ELF-1 (cell line): ENCODE data around the gene COL8A2.

Source experiments
- DNase-seq: peaks from one replicate; pipeline ENCODE4 v3.0.0-alpha.2; 2016; ENCODE audit warnings: low read depth, low spot score

The COL8A2 gene

DNA sequence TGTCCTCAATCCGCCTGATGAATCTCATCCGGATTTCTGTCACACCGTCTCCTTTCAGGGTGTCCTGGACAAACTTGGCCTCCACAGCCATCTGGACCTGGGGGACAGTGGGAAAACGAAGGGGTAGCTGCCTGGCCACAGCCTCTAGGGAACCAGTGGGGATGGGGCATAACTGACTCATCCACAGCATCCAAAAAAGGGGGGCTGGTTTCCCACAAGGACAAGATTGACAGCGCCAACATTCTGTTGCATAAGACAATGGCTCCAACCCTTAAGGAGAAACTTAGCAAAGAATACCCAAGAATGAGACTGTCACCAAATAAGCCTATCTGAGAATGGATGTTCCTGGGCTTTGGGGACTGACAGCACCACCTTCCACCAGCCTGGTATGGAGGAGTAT lies 12.2 kb upstream of the COL8A2 start:
- no peak for DNase-seq

DNA sequence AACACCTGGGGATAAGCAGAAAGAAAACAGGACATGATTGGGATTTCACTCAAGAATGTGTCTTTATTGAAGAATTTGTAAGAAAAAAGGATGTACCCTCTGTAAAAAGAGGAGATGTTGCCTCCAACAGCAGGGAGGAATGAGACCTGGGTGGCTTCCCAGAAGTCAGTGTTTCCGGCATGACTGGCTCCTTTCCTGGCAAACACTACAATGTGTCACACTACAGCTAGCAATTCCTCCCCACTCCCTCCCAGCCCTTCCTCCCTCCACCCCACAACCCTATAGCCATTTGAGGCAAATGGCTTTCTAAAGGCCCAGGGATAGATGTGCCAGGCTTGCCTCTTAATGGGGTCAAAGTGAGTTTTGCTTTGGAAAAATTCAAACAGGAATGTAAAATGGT lies 11.5 kb upstream of the COL8A2 start:
- DNase-seq: no peak

DNA sequence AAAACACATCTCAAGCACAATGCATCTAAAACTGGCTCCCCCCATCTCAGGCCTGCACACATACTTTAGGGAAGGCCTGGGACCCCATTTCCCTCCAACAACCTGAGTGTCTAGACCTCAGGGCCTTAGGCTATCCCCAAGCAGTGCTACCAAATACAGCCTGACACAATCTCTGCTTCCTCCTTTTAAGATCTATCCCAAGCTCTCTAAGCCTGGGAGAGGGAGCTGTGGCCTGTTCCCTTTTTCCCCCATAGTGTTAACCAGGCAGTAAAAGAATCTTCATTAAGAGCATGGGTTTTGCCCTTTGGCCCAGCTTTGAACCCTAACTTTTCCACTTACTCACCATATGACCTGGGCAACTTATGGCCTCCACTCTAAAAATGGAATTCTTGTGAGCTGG lies 10.8 kb upstream of the COL8A2 start:
- DNase-seq: no peak

DNA sequence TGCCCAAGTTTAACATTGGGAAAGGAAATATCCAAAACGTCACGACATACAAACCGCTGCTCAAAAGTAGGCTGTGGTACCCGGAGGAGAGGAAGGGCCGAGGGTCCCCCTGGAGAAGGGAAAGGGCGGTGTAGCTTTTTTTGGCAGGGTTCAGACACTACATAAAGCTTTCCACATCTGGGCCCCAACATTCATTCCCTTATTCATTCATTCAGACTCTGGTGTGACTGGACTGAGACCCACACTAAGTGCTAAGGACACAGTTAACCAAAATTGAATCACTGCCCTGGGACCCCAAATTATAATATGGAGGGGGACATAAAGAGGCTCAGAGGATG lies 10.3 kb upstream of the COL8A2 start:
- no peak for DNase-seq

DNA sequence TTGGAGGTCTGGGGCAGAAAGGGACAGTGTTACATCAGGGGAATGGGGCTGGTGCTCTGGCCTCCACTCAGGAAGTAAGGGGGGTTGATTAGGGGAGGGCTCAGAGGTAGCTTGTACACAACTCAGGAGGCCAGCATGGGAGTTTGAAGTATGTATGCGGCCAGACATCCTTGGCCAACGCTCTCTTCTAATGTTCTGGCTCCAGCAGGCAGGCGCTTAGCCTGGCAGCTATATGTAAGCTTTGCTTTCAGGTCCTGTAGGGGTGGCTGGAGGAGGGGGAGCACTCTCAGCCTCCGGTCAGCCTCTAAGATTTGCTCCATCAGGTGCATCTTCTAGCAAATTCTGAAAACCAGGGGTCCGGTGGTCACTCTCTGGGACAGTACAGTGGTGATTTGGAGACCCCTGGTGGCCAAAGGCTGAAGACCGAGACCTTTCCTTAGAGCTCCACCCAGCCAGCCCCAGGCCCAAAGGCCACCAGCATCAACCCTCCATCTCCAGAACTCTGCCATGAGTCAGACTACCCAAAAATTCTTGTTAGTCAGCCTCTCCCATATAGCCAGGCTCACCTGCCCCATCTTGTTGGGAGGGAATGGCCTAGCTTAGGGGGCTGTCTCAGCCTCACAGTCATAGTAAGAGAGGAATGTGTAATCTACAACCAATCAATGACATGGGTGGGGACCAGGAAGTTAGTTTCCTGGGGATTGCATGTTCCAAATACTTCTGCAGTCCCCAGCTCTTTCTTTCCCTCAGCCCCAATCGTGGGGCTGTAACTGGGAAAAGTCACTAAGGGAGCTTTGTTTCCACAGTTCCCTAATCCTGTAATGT lies 9.7 kb upstream of the COL8A2 start:
- peak; percentile 91 for DNase-seq

DNA sequence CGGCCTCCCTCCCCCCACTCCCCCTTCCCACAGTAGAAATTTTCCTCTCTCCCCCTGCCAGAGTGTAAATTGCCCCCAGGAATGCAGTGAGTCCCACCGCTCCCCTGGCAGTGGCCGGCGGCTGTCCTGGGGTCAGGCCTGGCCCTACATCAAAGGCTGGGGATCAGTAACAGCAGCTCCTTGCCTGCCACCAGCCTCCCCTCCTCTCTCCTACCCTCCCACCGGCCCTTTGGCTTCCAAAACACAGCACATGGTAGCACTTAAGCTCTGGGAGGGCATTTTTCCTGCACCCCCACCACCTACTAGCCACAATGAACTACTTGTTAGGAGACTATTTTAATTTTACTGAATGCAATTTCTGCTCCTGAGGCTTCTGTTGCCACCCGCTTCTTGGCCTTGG lies 9.0 kb upstream of the COL8A2 start:
- peak; percentile 58 for DNase-seq

DNA sequence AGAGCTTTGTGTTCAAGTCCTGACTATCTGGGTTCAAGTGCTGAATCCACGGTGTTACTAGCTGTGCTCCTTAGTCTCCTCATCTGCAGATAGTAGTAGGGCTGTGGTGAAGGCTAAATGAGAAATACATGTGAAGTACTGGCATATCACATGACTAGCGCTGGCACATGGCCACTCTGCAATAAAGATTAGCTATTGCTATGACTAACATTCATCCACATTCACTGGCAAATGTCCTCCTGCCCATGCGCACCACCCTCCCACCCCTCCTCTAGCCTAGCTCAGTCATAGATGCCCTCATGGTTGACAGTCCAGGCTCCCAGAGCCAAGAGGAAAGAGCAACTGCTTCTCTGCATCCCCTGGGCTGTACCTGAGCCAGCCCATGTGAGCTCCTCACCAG lies 8.5 kb upstream of the COL8A2 start:
- DNase-seq: no peak

DNA sequence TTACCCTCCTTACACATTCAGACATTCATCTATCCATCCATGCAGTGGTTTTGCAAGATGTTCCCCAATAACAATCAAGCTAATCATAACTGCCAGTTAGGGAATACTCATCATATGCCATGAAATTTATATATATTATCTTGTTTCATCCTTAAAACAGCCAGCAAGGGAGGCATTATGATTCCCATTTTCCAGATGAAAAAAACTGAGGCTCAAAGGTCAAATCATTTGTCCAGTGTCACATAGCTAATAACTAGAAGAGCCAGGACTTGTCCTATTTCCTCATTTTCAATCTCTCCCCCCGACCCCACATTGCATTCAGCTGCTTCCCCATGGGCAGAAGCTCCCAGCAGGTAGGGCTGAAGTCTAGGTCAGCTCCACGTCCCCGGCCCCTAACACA lies 7.0 kb upstream of the COL8A2 start:
- DNase-seq: no peak

DNA sequence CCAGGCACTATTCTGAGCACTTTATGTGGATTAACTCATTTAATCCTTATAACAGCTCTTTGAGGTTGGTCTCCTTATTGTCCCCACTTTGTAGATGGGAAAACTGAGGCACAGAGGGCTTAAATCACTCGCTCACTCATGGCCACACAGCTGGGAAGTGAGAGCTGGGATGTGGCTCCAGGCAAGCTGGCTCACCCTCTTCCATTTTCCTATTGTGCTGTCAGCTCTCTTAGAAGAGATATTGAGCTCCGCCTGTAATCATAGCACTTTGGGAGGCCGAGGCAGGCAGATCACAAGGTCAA lies 3.8 kb upstream of the COL8A2 start:
- no peak for DNase-seq

DNA sequence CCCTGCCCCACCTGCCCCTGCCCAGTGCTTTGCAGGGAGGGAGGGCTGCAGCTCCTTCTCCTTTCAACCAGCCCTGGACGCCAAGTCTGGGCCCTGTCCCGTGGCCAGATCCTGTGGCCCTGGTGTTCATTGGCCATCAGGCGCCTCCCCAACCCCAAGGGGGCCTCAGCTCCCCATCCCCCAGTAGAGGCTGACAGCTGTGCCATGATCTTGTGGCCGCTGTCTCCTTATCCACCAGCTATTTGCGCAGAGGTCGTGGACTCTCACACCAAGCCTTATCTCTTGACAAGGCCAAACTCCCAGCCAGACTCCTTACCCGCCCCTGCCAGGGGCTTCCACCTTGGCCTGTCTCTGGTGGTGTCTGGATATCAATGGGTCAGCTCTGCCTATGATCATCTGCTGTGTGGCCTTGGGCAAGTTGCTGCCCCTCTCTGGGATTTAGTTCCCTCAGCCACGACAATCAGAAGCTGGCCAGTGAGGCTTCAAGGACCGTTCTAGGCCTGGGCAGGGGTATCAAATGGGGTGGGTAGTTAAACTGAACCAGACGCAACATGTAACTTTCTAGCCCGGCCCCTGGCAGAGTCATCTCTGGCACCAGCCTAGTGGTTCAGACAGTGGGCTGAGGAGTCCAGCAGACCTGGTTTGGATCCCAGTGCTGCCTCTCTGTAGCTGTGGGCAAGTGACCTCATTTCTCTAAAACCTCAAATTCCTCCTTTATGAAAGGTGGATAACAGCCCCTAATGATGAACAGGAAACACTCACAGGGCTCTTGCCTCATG lies 3.3 kb upstream of the COL8A2 start:
- no peak for DNase-seq

DNA sequence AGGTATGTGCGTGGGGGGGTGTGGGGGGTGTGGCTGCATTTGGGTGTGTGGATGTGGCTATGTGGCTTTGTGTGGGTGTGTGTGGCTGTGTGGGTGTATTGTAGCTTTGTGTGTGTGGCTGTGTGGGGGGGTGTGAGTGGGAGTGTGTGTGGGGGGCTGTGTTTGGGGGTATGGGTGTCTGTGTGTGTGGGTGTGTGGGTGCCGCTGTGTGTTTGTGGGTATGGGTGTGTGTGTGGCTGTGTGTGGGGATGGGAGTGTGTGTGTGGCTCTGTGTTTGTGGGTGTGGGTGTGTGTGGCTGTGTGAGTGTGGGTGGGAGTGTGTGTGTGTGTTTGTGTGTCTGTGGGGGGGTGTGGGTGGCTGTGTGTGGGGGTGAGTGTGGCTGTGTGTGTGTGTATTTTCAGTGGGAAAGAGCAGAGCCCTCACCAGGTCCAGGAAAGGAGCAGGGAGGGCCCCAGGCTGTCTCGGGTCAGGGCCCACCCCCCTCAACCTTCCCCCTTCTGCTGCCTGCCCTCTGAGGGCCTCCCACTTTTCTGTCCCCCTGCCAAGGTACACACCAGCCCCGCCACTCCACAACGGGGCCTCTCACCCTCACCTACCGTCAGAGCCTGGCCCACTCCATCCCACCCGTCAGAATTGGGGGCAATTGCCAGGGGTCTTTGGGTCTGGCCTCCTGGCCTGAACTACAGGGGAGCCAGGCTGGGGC lies 1.9 kb upstream of the COL8A2 start:
- no peak for DNase-seq

DNA sequence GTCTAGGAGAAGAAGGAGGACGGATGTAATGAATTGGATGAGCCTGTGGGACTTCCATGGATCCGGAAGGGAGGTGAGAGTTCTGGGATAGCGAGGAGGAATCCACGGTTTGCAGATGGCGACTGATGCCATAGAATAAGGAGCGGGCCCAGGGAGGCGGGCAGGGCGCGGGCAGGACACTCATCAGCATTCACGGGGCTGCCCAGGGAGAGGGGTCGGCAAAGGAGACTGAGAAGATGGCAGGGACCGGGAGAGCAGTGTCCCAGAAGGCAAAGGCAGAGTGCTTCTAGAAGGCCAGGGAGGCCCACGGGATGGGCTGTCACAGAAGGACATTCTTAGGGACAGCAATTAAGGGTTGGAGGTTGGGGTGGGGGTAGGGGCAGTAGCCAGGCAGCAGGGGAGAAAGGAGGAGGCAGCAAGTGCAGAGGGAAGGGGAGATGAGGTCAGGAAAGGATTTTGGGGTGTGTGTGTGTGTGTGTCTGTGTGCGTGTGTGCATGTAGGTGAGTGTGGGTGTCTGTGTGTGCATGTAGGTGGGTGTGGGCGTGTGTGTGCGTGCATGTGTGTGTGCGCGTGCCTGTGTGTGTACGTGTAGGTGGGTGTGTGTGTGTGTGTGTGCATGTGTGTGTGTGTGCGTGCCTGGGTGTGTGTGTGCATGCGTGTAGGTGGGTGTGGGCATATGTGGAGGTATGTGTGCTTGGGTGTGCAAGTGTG lies 1.1 kb upstream of the COL8A2 start:
- no peak for DNase-seq

DNA sequence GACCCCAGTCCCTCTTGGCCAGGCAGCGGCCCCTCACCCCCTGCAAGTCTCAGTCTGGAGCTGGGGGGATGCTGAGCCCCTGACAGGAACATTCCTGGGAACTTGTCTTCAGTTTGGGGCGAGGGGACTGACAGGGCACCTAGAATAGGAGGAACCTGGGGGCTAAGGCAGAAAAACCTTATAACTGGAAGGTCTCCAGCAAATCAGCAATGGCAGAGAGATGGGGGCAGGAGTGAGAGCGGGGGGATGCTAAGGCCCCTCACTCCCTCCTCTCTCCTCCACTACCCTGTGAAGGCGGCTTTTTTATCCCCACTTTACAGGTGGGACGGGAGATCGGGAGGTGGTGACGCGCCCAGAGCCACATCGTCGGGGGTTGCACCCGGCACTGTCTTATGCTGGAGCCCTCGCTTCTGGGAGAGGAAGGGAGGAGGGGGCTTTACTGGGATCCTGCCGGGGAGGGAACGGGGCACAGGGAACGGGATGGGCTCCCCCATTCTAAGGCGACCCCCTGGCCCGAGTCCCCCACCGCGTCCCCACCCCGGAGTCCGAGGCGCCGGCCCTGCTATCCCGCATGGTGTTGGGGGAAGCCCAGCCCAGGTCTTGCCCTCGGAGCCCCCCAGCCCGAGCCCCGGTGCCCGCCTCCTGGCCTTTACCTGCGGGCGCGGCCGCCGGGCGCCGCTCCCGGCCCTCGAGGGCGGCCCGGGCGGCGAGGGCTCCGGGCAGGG lies 456 bp downstream of the COL8A2 start:
- no peak for DNase-seq

DNA sequence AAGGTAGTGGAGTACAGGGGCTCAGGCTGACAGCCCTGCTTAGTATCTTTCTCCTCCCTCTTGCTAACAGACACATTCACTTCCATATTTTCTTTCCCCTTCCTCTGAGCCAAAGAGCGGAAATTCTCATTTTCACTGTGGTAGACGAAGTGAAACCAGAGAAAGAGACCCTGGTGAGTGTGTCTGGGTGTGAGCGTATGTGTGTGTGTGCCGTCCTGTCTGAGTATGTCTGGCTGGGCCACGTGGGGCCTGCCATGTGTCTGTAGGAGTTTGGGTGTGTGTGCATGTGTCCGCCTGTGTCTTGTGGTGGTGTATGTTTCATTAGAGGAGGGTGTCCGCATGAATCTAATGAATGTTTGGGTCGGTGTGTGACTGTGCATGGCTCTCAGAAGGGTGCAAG lies 1.7 kb downstream of the COL8A2 start:
- no peak for DNase-seq

DNA sequence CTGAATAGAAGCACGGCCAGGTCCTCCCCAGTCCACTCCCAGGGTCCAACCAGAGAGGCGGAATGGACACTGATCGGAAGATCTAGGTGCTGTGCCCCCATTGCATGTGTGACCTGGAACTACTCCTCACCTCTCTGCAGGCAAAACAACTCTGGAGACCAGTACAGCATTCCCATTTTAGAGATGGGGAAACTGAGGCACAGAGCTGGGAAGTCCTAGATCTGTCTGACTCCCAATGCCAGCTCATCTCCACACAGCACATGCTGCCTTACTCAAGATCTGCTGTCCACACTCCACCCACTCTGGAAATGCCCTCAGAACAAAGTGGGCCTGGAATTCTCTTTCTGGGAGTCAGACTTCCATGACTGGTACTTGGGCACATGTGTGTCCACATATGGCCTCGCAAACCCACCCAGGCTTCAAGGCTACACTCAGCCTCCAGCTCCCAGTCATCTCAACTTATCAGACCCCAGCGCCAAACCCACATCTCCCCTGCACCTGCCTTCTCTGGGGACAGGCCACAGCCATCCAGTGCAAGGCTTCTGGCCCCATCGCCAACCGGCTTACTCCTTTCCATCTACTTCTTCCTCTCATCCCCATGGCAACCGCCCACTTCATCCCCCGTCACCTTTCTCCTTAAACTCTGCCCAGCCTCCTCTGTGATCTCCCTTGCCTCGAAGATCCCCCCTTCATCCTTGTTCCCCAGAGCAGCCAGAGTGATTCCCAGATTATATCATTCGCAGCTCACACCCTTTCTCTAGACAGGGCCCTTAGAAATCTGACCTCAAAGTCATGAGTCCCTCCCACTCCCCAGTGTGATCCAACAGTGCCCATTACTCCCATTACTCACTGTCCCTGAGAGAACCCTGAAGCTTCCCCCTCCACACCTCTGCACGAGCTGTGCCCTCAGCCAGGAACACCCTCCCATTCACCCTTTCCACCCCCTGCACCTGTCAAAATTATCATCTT lies 2.7 kb downstream of the COL8A2 start:
- no peak for DNase-seq

DNA sequence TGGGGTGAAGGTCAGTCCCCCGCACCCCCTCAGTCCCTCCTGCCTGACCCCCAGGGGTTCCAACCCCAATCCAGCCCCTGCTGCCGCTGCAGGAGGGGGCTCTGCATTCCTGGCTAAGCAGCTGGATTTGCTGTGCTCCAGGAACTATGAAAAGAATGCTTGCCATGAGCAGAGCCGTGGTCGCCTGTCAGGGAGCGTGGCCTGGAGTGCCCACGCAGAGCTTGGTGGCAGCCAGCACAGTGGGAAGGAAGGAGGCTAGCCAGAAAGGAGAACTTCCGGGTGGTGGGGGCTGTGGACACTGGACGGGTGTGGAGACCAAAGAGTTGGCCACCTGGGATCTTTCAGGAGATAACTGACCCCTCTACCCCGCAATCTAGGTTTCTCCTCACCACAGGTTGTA lies 5.6 kb downstream of the COL8A2 start:
- DNase-seq: peak; percentile 25

DNA sequence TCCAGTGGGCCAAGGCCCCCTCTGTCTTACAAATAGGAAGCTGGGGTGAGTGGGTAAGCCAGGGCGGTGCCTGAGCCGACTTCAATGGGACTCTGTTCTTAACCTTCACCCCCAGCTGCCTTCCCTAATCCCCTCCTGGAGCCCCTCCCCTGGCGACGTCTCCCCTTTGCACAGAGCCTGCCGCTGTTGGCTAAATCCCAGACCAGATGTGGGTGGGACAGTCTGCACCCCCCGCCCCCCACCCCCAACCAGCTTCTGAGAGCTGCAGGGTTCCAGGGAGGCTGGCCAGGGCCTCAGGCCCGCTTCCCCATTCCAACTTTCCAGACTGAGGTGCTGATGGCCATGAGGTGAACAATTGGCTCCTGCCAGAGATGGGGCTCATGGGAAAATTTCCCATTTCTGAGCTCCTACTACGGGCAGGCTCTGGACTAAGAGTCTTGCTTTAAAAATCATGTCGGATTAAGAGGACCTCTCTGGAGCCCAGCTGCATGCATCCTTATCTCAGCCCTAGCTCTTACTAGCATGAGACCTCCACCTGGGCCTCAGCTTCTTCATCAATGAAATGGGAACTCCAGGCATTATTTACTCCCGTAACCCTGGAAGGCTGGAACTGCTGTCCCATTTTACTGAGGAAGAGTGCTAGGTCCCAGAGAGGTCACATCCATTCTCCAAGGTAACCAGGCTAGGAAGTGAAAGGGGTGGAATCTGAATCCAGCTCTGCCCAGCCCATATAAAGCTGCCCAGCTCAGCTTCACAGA lies 6.4 kb downstream of the COL8A2 start:
- no peak for DNase-seq

DNA sequence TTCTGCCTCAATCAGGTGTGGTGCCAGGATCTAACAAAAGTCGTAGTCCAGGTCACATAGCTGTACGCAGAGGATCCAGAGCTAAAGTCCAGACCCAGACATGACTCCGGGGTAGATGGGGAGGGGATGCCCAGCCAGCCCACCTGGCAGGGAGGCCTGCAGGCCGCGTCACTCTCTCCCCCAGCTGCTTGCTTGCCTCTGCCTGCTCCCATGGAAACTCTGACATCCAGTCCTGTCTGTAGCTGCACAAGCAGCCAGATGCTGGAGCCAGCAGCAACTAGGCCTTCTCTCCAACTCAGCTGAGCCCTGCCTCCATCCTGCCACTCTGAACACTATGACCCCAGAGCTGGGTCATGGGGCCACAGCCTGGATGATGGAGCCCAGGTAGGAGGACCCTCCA lies 8.1 kb downstream of the COL8A2 start:
- DNase-seq: no peak

DNA sequence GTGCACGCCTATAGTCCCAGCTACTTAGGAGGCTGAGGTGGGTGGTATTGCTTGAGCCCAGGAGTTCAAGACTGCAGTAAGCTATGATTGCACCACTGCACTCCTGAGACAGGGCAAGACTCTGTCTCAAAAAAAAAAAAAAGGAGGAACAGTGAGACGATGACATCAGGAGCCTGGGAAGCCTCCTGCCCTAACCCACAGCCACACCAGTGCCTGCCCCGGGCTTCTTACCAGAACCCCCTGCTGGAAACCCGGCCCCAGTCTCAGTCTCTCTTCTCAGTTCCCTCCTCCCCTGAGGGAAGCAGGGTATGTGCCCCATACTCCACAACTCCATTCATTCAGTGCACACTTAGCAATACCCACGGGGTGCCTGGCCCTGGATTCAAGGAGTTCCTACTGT lies 9.1 kb downstream of the COL8A2 start:
- peak; percentile 44 for DNase-seq

DNA sequence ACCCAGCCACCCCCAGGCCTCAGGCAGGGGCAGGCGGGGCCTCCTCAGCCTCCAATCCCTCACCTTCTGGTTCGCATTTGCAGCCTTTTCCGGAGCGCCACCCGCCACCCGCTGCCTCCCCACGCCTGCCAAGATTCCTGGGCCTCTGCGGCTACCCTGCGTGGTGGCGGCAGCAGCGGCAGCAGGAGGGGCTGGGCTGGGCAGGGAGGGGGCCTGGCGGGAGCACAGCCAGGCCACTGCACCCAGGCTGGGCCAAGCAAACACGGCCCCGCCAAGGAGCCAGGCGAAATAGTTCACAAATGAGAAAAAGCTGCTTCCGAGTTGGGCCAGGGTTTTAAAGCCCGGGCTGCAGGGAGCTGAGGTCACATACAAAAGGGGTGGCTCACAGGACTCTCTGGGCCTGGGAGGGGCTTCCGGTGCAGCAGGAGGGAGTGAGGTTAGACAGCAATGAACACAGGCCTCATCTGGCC lies 9.8 kb downstream of the COL8A2 start:
- peak; percentile 56 for DNase-seq
